ENCODE data around the gene MEX3A. TPM values are rescaled to one million over a fixed set of nuclear protein-coding genes. Genes with fewer than 3 reads are reported as not detected.

Gene MEX3A
- polyA plus RNA-seq, 1 donor (not counting 4 experiments of a cell fraction or from before 2014, with no cell fraction given): 1.1 TPM

DNA sequence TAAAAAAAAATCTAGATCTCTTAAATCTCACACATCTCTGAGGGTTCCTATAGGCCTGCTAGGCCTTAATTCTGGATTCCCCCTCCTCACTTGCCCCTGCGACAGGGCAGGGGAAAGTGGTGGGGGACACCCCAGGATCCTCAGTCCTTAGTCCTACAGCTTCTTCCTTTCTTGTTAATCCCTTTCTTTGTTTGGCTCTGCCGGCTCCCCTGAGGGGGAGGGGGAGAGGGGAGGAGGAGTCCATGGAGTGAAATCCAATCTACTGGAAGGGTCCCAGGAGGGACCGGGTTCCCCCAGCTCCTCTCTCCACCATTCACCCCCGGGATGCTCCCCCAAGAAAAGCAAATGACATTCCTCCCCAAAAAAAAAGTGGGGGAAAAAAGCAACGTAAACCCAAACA is 8.5 kb downstream of the MEX3A start:
- Histone ChIP-seq H3K79me2 (ENCODE audit: control insufficient read depth, insufficient read depth, low read length) (no peaks in the 10 kb centered on the region), H3K9ac (ENCODE audit: control insufficient read depth, extremely low read depth, insufficient read depth, low read length) (no peak overlapping the region), H4K20me1 (ENCODE audit: control insufficient read depth, extremely low read depth, insufficient read depth, low read length) (no peaks in the 10 kb centered on the region), H3K4me1 (ENCODE audit: control insufficient read depth, extremely low read depth, insufficient read depth, low read length) (no peaks in the 10 kb centered on the region), H3K9me3 (ENCODE audit: control insufficient read depth, low read depth, low read length) (no peaks in the 10 kb centered on the region), H3K36me3 (ENCODE audit: control insufficient read depth in 2 of 2, extremely low read depth in 1 of 2, insufficient read depth in 2 of 2, low read length in 2 of 2) (peaks cover 17 to 18% of the 10 kb centered on the region in 2 experiments), H3K4me3 (ENCODE audit: control insufficient read depth in 2 of 3, extremely low read depth in 1 of 3, insufficient read depth in 2 of 3, low read depth in 1 of 3, low read length in 3 of 3) (no peak overlapping the region), H2AFZ (ENCODE audit: control insufficient read depth, low read length) (no peak overlapping the region), H3K27ac (ENCODE audit: control insufficient read depth, insufficient read depth, low read length) (no peak overlapping the region), H3K9me1 (ENCODE audit: control insufficient read depth, extremely low read depth, insufficient read depth, low read length) (no peaks in the 10 kb centered on the region), H3K27me3 (ENCODE audit: control insufficient read depth, extremely low read depth, insufficient read depth, low read length) (no peaks in the 10 kb centered on the region), H3K4me2 (ENCODE audit: control insufficient read depth, extremely low read depth, insufficient read depth, low read depth, low read length) (no peak overlapping the region)
- FAIRE-seq: no peak
- no peak for DNase-seq (ENCODE audit: low read depth, low spot score)
- TF ChIP-seq CTCF (optimal IDR thresholded peaks at IDR 0.05 in 1 of 3, IDR thresholded peaks at IDR 0.05 in 1 of 3, conservative IDR thresholded peaks at IDR 0.05 in 1 of 3; ENCODE audit: extremely low read depth in 1 of 3, insufficient read depth in 2 of 3, low read length in 3 of 3): no peak
- no peak for TF ChIP-seq EZH2 (IDR thresholded peaks at IDR 0.05; ENCODE audit: low read length)
- dilution Hi-C loops (cut with MboI; ENCODE audit: extremely low pct_ligation_motif_present, low sequenced_read_pairs): no loop called here

DNA sequence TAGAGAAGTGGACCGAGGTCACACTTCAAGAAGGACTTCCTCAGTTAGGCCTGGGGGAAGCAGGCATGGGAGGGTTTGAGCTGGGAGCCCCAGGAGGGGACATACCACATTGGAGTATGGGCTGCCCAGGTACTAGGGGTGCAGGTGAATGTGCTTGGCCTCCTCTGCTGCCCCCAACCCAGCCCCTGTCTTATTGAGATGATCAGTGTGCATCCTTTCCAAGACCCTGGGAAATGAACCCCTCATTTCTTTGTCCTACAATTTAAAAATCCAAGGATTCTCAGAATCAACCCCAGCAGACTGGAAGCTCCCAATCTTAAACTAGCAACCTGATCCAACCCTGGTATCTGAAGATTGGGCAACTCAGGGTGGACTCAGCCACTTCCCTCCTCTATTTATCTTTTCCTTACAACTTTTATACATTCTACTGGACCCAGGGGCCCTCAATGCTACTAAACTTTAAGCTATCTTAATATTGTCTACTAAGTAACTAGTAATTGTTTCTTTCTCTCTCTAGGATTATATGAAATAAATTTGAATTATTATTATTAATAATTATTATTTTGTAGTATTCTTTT is 9.1 kb downstream of the MEX3A start:
- Histone ChIP-seq H4K20me1 (ENCODE audit: control insufficient read depth, extremely low read depth, insufficient read depth, low read length) (no peaks in the 10 kb centered on the region), H3K9ac (ENCODE audit: control insufficient read depth, extremely low read depth, insufficient read depth, low read length) (no peak overlapping the region), H3K36me3 (ENCODE audit: control insufficient read depth in 2 of 2, extremely low read depth in 1 of 2, insufficient read depth in 2 of 2, low read length in 2 of 2) (peaks cover 18 to 19% of the 10 kb centered on the region in 2 experiments), H3K4me3 (ENCODE audit: control insufficient read depth in 2 of 3, extremely low read depth in 1 of 3, insufficient read depth in 2 of 3, low read depth in 1 of 3, low read length in 3 of 3) (no peak overlapping the region), H3K9me1 (ENCODE audit: control insufficient read depth, extremely low read depth, insufficient read depth, low read length) (no peaks in the 10 kb centered on the region), H3K79me2 (ENCODE audit: control insufficient read depth, insufficient read depth, low read length) (no peaks in the 10 kb centered on the region), H3K4me2 (ENCODE audit: control insufficient read depth, extremely low read depth, insufficient read depth, low read depth, low read length) (no peak overlapping the region), H2AFZ (ENCODE audit: control insufficient read depth, low read length) (no peak overlapping the region), H3K27ac (ENCODE audit: control insufficient read depth, insufficient read depth, low read length) (no peak overlapping the region), H3K4me1 (ENCODE audit: control insufficient read depth, extremely low read depth, insufficient read depth, low read length) (no peaks in the 10 kb centered on the region), H3K27me3 (ENCODE audit: control insufficient read depth, extremely low read depth, insufficient read depth, low read length) (no peaks in the 10 kb centered on the region), H3K9me3 (ENCODE audit: control insufficient read depth, low read depth, low read length) (no peaks in the 10 kb centered on the region)
- FAIRE-seq (no peak), DNase-seq (ENCODE audit: low read depth, low spot score) (no peak)
- TF ChIP-seq CTCF (optimal IDR thresholded peaks at IDR 0.05 in 1 of 3, IDR thresholded peaks at IDR 0.05 in 1 of 3, conservative IDR thresholded peaks at IDR 0.05 in 1 of 3; ENCODE audit: extremely low read depth in 1 of 3, insufficient read depth in 2 of 3, low read length in 3 of 3): no peak
- no peak for TF ChIP-seq EZH2 (IDR thresholded peaks at IDR 0.05; ENCODE audit: low read length)
- dilution Hi-C loops (cut with MboI; ENCODE audit: extremely low pct_ligation_motif_present, low sequenced_read_pairs): no loop called here

Data from keratinocyte (primary cell).